Activated gamma-delta T cell (primary cell): ENCODE results near the gene PTRH2.
"Not testable (repeated sequence)": the region's sequence is repeated elsewhere in the genome, so short reads cannot be mapped to it uniquely, and the experiment has no call there.

Source experiments
- DNase-seq: peaks from one replicate; lab custom pipeline; 2025; lab: John Stamatoyannopoulos, UW

Gene PTRH2

DNA sequence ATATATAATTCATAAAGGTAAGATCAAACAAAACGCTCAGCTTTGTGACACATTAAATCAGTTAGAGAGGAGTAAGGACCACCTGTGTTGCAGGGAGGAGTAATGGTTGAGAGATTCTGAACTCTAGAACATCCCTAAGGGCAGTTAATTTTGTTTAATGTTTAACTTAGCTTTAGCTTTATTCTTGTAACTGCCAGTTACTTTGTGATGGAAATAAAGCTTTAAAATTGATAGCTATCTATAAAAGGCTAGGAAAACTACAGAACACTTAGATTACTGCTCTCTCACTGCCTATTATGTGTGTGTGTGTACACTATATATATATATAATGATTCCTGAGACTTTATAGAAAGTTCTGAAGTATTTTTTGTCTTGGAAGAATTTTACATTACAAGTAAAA is 37.8 kb downstream of the PTRH2 start:
- DNase-seq = no peak

DNA sequence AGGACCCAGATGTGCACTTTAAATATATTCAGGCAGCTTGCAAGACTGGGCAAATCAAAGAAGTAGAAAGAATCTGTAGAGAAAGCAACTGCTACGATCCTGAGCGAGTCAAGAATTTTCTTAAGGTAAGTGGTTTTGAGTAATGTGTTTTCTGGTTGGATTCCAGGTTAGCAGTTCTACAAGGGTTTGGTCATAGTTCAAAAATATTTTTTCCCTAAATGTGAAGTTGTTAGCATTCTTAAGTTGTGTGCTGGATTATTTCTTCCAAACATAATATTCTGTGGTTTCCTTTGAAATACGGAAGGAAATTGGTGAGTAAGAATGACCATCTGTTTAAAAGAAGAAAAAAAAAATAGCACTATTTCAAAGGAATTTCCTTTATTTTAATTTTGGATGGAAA is 38.4 kb downstream of the PTRH2 start:
- no peak for DNase-seq

DNA sequence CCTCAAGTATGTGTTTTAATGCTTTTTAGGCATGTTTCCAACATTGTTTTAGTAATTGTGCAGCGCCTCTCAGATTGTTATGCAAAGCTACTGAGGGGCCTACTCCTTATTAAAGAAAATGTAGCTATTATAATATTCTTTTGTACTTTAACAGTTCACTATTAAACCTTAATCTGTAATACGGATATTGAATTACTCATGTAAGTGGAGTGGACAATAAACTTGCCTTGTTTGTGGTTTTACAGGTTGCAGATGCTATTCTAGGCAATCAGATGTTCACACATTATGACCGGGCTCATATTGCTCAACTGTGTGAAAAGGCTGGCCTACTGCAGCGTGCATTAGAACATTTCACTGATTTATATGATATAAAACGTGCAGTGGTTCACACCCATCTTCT is 41.0 kb downstream of the PTRH2 start:
- DNase-seq = no peak

DNA sequence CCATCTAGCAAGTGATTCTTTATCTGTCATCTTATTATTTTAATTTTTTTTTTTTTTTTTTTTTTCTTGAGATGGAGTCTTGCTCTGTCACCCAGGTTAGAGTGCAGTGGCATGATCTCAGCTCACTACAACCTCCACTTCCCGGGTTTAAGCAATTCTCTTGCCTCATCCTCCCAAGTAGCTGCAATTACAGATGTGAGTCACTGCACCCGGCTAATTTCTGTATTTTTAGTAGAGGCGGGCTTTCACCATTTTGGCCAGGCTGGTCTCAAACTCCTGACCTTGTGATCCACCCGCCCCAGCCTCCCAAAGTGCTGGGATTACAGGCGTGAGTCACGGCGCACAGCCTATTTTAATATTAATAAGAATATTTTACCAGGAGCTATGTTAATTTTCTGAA is 50.6 kb downstream of the PTRH2 start:
- not testable (repeated sequence) for DNase-seq

DNA sequence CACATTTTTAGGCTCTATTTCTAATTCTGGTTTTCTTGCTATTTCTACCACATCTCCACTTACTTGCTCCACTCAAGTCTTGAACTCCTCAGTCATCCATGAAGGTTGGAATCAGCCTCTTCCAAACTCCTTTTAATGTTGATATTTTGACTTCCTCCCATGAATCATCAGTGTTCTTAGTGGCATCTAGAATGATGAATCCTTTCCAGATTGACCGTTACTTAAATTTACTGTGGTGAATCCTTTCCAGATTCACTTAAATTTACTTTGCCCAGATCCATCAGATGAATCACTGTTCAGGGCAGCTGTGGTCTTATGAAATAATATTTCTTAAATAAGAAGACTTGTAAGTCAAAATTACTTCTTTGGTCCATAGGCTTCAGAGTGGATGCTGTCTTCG is 55.1 kb downstream of the PTRH2 start:
- DNase-seq = no peak

DNA sequence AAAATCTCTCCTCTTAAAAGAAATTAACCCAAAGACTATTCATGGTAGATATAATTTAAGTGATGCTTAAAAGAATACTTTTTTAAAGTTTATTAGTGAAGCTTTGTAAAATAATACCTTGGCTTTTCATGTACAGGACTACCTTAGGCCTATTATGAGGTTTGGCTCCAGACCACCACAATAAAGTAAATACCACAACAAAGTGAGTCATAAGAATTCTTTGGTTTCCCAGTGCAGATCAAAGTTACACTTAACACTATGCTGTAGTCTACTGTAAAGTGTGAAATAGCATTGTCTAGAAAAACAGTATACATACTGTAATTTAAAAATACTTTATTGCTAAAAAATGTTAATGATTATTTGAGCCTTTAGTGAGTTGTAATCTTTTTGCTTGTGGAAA is 55.9 kb downstream of the PTRH2 start:
- DNase-seq = no peak

DNA sequence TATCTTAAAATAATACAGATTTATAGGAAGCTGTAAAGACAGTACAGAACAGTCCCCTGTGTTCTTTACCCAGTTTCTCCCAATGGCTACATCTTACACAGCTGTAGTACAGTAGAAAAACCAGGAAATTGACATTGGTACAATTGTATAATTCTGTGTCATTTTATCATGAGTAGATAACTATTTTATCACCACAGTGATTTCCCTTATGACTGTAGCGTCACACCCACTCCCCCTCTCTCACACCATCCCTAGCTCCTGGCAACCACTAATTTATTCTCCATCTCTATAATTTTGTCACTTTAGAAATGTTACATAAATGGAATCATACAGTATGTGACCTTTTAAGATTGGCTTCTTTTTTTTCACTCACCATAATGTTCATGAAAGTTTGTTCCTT is 56.6 kb downstream of the PTRH2 start:
- no peak for DNase-seq

DNA sequence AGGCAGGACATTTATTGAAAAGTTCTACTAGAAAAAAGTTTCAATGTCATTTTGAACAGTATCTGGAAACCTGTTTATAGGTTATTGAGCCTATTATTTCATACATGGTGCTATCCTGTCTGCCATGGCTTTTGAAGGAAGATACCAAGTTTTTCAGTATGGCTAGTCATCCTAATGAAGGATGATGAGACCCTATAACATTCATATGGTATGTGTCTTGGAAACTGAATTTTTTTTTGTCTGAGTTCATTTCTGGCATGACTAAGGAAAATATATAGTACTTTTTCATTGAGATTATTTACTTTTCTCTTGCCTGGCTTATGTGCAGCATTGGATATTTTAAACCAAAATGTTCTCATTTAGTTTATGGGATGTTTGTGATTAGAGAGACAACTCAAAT is 57.3 kb downstream of the PTRH2 start:
- DNase-seq = no peak
